Lung (tissue), 12 donors: Measurements from ENCODE around the gene MSH3. TPM values are rescaled to one million over a fixed set of nuclear protein-coding genes. Genes with fewer than 3 reads are reported as not detected.

Experiments used
- ATAC-seq: fragments of 200-7000 bp; cut with Tn5 transposase; one replicate; pipeline ENCODE4 v1.9.1; 2020; ENCODE audit warnings: moderate number of reproducible peaks; ENCODE audit not compliant: insufficient read depth, low FRiP score
- DNase-seq, 3 donors: peaks; one replicate each; pipeline ENCODE4 v3.0.0-alpha.2; 2013 to 2017
- H3K27ac ChIP-seq, 2 donors: one replicate each; pipeline ENCODE4 v1.5.1; 2013; ENCODE audit warnings: mild to moderate bottlenecking in 2 of 2, moderate library complexity in 2 of 2, control low read depth in 1 of 2, inconsistent platforms in 1 of 2, low read depth in 1 of 2, low read length in 1 of 2
- H3K27me3 ChIP-seq, 3 donors: one replicate each; pipeline ENCODE4 v1.5.1; 2013; ENCODE audit warnings: low read length in 2 of 3; ENCODE audit not compliant: control insufficient read depth in 3 of 3, insufficient read depth in 3 of 3
- H3K36me3 ChIP-seq, 4 donors: one replicate each; pipeline ENCODE4 v1.5.1; 2013; ENCODE audit warnings: low read length in 4 of 4, mild to moderate bottlenecking in 1 of 4, moderate library complexity in 1 of 4; ENCODE audit not compliant: control insufficient read depth in 4 of 4, insufficient read depth in 4 of 4
- H3K4me1 ChIP-seq, 5 donors: one replicate each; pipeline ENCODE4 v1.5.1; 2013; ENCODE audit warnings: low read length in 5 of 5, mild to moderate bottlenecking in 2 of 5, moderate library complexity in 1 of 5; ENCODE audit not compliant: control insufficient read depth in 5 of 5, insufficient read depth in 5 of 5
- H3K4me3 ChIP-seq: one replicate; pipeline ENCODE4 v1.5.1; 2013; ENCODE audit warnings: mild to moderate bottlenecking, control low read depth, moderate library complexity
- H3K9ac ChIP-seq, 2 donors: one replicate each; pipeline ENCODE4 v1.5.1; 2013; ENCODE audit warnings: low read length in 2 of 2, control low read depth in 1 of 2; ENCODE audit not compliant: insufficient read depth in 1 of 2
- H3K9me3 ChIP-seq, 4 donors: one replicate each; pipeline ENCODE4 v1.5.1; 2013; ENCODE audit warnings: low read length in 3 of 4, mild to moderate bottlenecking in 1 of 4, moderate library complexity in 1 of 4; ENCODE audit not compliant: control insufficient read depth in 4 of 4, insufficient read depth in 3 of 4
- CTCF ChIP-seq: IDR thresholded peaks from 2 replicates; pipeline ENCODE4 v1.5.1; 2012; ENCODE audit warnings: mild to moderate bottlenecking; ENCODE audit errors: control extremely low read depth, extremely low read depth
- WGBS, 2 donors: extraction: QIAGEN DNeasy Blood & Tissue Kit; methylation state at CpG; one replicate each; pipeline ENCODE4 v1.1.7; 2013; 5-methylcytosine and 5-hydroxymethylcytosine counted together
- polyA plus RNA-seq, 2 donors: library from polyadenylated mRNA; stranded (reverse); fragments of 200-250 nt; gene quantifications; one replicate each; pipeline ENCODE4 v1.2.1, GENCODE V29; 2013
- total RNA-seq, 2 donors: library from RNA; depleted of rRNA in 1 of 2; stranded (reverse); fragments of >200 nt in 1 of 2; gene quantifications; one replicate each; pipeline ENCODE4 v1.2.1, GENCODE V29; 2014 to 2021
- donor health status: control.
- donor health status: control.
- donor health status: Bipolar disorder and iron deficiency.
- donor health status: healthy.
- donor health status: DM: yes; HTN: yes; CAD: no.

Gene MSH3
- total and polyA plus RNA-seq, 4 donors = 2.8 to 29.0 (median 9.6) TPM

- Histone ChIP-seq H3K9me3 (peaks cover 0 to 5% (median 1%) of the 10 kb centered on the region in 4 donors), H3K36me3 (peaks cover 0 to 16% (median 2%) of the 10 kb centered on the region in 4 donors), H3K27me3 (no peaks in the 10 kb centered on the region), H3K4me1 (no peaks in the 10 kb centered on the region), H3K9ac (no peak overlapping the region), H3K4me3 (no peak overlapping the region), H3K27ac (no peak overlapping the region)
- no peak for TF ChIP-seq CTCF
- WGBS, 2 donors = 90 to 100% methylated on average over 1 of the region's 1 CpG
- ATAC-seq (no peak), DNase-seq (peak; percentile 18 to 51 (median 39))
Measured at GRCh38 chr5:80804332-80804731, 149.9 kb downstream of the MSH3 start.

GRCh38 chr5:80805038-80805437 lies 150.6 kb downstream of the MSH3 start:
- H3K9ac ChIP-seq = no peak overlapping the region
- H3K4me1 ChIP-seq = no peaks in the 10 kb centered on the region
- no peak for TF ChIP-seq CTCF
- 97 to 98% methylated on average over 2 of the region's 2 CpGs for WGBS, 2 donors
- H3K27ac ChIP-seq = no peak overlapping the region
- H3K9me3 ChIP-seq = peaks cover 0 to 5% (median 1%) of the 10 kb centered on the region in 4 donors
- DNase-seq = no peak
- H3K36me3 ChIP-seq = peaks cover 0 to 13% (median 2%) of the 10 kb centered on the region in 4 donors
- H3K27me3 ChIP-seq = no peaks in the 10 kb centered on the region
- no peak for ATAC-seq
- H3K4me3 ChIP-seq = no peak overlapping the region

- ATAC-seq = no peak
- no peak overlapping the region for H3K4me3 ChIP-seq
- H3K4me1 ChIP-seq = no peaks in the 10 kb centered on the region
Measured at GRCh38 chr5:80806929-80807328, 152.5 kb downstream of the MSH3 start.

More at GRCh38 chr5:80806929-80807328, 152.5 kb downstream of the MSH3 start:
- no peak overlapping the region for H3K9ac ChIP-seq
- no peak for TF ChIP-seq CTCF
- peaks cover 0 to 9% (median 1%) of the 10 kb centered on the region in 4 donors for H3K36me3 ChIP-seq
- H3K27me3 ChIP-seq = no peaks in the 10 kb centered on the region
- H3K27ac ChIP-seq = no peak overlapping the region
- peaks cover 0 to 5% (median 2%) of the 10 kb centered on the region in 4 donors for H3K9me3 ChIP-seq
- DNase-seq = no peak
